ENCODE data around the gene CTXND1. TPM values are rescaled to one million over a fixed set of nuclear protein-coding genes. Genes with fewer than 3 reads are reported as not detected.
A peak's percentile ranks its signal among the peaks of the same experiment; 100 is the strongest.

CTXND1 gene
- total RNA-seq, 3 donors from 2014 or later: 0.03 TPM; not detected in 2

DNA sequence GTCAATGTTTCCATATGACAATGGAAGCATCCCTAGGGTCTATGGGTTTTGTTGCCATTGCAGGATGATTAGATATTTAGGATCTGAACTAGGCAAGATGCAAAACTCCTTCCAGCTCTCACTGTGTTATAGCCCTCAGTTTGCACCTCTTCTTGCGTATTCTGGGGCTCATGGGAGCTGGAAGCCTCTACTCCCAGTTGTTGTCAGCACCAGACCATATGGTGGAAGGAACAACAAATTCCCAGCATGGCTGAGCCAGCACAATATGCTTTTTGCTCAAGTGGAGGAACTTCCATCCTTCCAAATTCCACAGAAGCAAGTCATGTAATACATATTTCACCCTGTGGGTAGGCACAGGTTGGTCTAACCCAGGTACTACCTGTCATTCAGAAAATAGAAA, 18.5 kb upstream of the CTXND1 start:
- DNase-seq: no peak
- H3K36me3 Mint-ChIP-seq (ENCODE audit: insufficient read depth): no peaks in the 10 kb centered on the region
- peaks cover 16% of the 10 kb centered on the region for H3K27me3 Mint-ChIP-seq (ENCODE audit: low read depth)
- no peaks in the 10 kb centered on the region for H3K9me3 Mint-ChIP-seq
- H3K4me3 Mint-ChIP-seq: no peak overlapping the region
- no peak for ATAC-seq
- H3K4me1 Mint-ChIP-seq (ENCODE audit: low read depth): no peaks in the 10 kb centered on the region

DNA sequence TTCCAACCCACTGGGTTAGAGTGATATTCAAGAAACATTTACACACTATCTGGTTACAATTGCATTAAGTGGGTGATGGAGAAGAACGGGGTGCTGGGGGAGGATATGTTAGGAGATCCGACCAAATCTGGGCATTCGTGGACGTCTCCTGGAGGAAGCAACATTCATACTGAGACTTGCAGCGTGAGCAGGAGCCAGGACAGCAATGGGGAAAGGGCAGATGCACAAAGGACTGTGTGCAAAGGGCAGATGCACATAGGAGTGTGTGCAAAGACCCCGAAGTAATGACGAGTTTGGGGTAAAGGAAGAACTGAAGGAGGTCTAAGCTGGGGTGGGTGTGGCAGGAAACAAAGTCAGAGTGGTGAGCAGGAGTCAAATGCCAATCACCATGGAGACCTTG, 16.1 kb upstream of the CTXND1 start:
- H3K36me3 Mint-ChIP-seq (ENCODE audit: insufficient read depth): no peaks in the 10 kb centered on the region
- H3K4me1 Mint-ChIP-seq (ENCODE audit: low read depth): no peaks in the 10 kb centered on the region
- DNase-seq (no peak), ATAC-seq (no peak)
- H3K9me3 Mint-ChIP-seq: no peaks in the 10 kb centered on the region
- peaks cover 16% of the 10 kb centered on the region for H3K27me3 Mint-ChIP-seq (ENCODE audit: low read depth)
- no peak overlapping the region for H3K4me3 Mint-ChIP-seq

DNA sequence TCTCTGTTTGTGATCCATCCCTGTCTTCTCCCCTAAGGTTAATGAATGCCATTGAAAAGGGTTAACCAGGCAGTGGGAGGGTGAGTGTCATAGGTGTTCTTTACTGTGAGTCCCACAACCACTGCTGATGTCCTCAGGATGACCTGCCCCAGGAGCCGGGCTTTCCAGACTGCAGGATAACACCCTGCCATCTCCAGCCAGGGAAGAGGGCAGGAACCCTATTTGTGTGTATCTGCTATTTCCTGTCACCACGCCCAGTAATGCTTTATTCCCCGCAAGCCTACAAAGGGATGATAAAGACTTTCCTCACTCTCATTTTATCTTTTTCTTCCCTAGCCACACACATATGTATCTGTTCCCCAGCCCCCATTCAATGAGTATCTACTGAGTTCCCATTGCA, 15.6 kb upstream of the CTXND1 start:
- Mint-ChIP-seq H3K36me3 (ENCODE audit: insufficient read depth) (no peaks in the 10 kb centered on the region), H3K27me3 (ENCODE audit: low read depth) (peaks cover 15% of the 10 kb centered on the region), H3K4me1 (ENCODE audit: low read depth) (no peaks in the 10 kb centered on the region), H3K9me3 (no peaks in the 10 kb centered on the region), H3K4me3 (no peak overlapping the region)
- DNase-seq (no peak), ATAC-seq (no peak)

DNA sequence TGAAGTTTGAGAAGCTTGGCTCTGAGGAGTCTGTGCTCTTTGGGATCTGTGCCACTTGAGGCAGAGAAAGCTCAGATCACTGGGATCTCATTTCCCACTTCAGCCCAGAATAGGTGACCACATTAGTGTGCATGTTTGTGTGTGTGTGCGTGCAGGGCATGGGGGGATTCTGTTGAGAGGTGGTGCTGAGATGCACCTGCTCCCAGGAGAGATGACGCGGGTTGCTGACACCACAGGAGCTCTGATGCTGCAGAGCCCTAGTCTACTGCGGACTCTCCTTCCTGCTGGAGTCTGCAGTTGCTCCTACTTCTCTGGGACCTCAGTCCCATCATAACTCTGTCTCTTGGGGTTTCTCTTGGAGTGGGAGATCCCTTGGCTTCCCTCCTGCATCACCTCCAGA, 14.7 kb upstream of the CTXND1 start:
- H3K36me3 Mint-ChIP-seq (ENCODE audit: insufficient read depth): no peaks in the 10 kb centered on the region
- DNase-seq: no peak
- no peak for ATAC-seq
- H3K4me1 Mint-ChIP-seq (ENCODE audit: low read depth): no peaks in the 10 kb centered on the region
- H3K9me3 Mint-ChIP-seq: no peaks in the 10 kb centered on the region
- H3K27me3 Mint-ChIP-seq (ENCODE audit: low read depth): peaks cover 17% of the 10 kb centered on the region
- no peak overlapping the region for H3K4me3 Mint-ChIP-seq

DNA sequence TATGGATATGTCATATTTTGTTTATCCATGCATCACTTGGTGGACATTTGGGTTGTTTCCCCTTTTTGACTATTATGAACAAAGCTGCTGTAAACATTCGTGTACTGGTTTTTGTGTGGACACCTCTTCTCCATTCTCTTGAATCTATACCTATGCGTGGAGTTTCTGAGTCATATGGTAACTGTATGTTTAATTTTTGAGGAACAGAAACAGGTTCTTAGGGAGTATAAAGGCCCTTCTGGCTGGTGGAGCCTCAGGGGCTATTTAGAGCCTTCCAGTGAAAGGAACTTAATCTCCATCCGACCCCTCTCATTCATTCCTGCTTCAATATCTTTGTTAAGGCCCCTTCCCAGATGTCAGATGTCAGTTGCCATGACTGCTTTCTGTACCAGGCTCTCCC, 14.1 kb upstream of the CTXND1 start:
- Mint-ChIP-seq H3K9me3 (no peaks in the 10 kb centered on the region), H3K27me3 (ENCODE audit: low read depth) (peaks cover 12% of the 10 kb centered on the region), H3K4me1 (ENCODE audit: low read depth) (no peaks in the 10 kb centered on the region), H3K4me3 (no peak overlapping the region), H3K36me3 (ENCODE audit: insufficient read depth) (no peaks in the 10 kb centered on the region)
- ATAC-seq (no peak), DNase-seq (no peak)

DNA sequence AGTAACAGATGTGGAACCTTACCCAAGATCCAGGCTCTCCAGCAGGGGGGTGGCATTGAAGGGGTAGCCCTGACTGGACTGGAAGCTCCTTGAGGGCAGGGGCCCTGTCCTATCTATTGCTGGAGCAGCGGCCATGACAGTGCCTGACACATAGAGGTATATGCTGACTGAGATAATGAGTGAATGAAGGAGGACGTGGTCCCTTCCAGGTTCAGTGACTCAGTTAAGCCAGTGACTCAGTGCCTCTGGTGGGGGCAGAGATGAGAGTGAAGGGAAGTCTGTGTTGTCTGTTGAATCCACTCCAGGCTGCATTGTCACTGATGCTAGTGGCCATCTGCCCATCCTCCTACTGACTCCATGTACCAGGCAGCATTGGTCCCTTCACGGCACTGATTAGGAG, 13.0 kb upstream of the CTXND1 start:
- H3K4me1 Mint-ChIP-seq (ENCODE audit: low read depth): no peaks in the 10 kb centered on the region
- peak; percentile 74 to 82 for ATAC-seq
- peaks cover 17% of the 10 kb centered on the region for H3K27me3 Mint-ChIP-seq (ENCODE audit: low read depth)
- H3K4me3 Mint-ChIP-seq: no peak overlapping the region
- H3K36me3 Mint-ChIP-seq (ENCODE audit: insufficient read depth): no peaks in the 10 kb centered on the region
- no peaks in the 10 kb centered on the region for H3K9me3 Mint-ChIP-seq
- DNase-seq: no peak

DNA sequence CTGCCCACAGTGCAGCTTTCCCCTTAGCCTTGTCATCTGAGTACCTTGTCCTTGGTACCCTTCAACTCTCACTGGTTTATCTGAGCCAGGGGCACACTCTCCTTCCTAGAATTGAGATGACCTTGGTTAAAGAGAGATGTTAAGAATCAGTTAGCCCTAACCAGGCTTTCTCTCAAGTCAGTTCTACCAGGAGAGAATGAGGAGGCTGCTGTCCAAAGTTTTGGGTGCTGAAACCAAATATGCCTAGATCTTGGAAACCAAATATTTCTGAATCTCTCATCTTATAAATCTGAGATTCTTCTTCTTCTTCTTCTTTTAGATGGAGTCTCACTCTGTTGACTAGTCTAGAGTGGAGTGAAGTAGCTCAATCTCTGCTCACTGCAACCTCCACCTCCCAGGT, 12.0 kb upstream of the CTXND1 start:
- Mint-ChIP-seq H3K27me3 (ENCODE audit: low read depth) (peaks cover 23% of the 10 kb centered on the region), H3K9me3 (no peaks in the 10 kb centered on the region), H3K4me3 (no peak overlapping the region), H3K36me3 (ENCODE audit: insufficient read depth) (no peaks in the 10 kb centered on the region), H3K4me1 (ENCODE audit: low read depth) (no peaks in the 10 kb centered on the region)
- DNase-seq (no peak), ATAC-seq (no peak)

DNA sequence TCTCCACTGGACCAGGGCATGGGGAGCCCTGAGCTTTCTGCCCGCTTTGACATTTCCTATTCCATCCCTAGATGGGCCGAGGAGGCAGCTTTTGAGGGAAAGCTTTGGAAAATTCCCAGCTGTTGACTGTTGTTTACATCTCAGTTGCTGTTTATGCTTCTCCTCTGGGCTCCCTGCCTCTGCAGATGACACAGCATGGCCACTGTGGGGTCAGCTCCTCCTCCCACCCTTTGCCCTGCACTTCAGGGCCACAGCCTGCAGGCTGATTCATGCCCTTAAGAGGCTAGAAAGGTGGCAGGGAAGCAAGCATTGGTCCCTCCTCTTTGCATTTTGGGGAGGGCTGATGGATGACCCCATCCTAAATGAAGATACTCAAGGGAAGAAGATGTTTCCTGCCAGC, 8.5 kb upstream of the CTXND1 start:
- H3K36me3 Mint-ChIP-seq (ENCODE audit: insufficient read depth): no peaks in the 10 kb centered on the region
- DNase-seq: no peak
- no peaks in the 10 kb centered on the region for H3K9me3 Mint-ChIP-seq
- no peaks in the 10 kb centered on the region for H3K4me1 Mint-ChIP-seq (ENCODE audit: low read depth)
- peaks cover 31% of the 10 kb centered on the region for H3K27me3 Mint-ChIP-seq (ENCODE audit: low read depth)
- no peak for ATAC-seq
- H3K4me3 Mint-ChIP-seq: no peak overlapping the region

DNA sequence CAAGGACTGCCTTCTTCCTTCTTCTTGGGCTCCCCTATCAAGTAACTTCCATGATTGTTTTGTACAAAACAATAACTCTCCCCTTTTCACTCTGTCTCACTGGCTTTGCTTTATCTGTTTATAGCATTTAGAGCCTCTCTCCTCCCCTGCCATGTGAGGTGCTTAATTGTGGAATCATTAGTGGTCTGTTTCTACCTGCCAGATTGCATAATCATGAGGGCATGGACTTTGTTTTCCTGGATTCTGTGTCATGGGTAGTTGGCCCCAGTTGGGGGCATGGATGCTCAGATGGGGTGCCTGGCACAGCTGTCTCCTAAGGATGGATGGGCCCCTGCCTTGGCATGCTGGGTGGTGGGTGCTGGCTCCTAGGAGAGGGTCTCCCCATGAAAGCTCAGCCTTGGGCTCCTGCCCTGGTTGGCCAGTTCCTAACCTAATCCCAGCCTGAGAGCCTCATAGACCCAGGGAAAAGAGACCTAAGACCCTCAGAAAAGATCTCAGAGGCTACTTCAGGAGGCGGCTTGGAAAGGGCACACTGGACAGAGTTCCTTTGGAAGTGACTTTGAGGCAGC, 8.0 kb upstream of the CTXND1 start:
- Mint-ChIP-seq H3K27me3 (ENCODE audit: low read depth) (peaks cover 36% of the 10 kb centered on the region), H3K4me1 (ENCODE audit: low read depth) (no peaks in the 10 kb centered on the region), H3K36me3 (ENCODE audit: insufficient read depth) (no peaks in the 10 kb centered on the region), H3K4me3 (no peak overlapping the region), H3K9me3 (no peaks in the 10 kb centered on the region)
- ATAC-seq (no peak), DNase-seq (no peak)

DNA sequence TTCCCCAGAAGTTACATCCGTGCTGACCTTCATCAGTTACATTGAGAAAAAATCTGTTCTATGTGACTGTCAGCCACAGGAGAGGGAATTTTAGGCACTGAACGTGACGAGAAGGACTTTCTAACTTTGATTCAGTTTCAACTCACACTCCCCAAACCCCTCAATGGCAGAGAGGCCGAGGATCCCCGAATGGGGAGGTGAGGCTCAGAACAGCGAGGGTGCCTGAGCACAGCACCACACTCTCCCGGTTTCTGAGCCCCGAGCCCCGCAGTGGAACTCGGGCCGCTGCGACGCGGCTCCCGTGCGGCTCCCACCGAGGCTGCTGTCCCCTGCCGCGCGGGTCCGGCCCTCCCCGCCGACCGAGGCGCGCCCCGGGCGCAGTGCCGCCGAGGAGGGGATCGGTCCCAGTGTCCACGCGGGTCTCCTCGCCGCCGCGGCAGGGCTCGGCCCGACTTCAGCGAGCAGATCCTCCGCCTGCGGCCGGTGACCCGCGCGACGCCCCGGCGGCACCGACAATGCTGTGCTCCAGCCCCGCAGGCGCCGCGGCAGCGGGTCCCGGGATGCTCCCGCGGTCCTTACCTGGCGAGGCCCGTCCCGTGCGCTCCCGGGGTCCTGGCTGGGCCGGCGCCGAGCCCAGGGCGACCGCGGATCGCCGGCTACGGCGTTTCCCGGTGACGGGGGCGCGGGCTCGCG, 439 bp downstream of the CTXND1 start:
- H3K36me3 Mint-ChIP-seq (ENCODE audit: insufficient read depth): no peaks in the 10 kb centered on the region
- H3K27me3 Mint-ChIP-seq (ENCODE audit: low read depth): peaks cover 55% of the 10 kb centered on the region
- peak overlapping the region; percentile 37 for H3K4me3 Mint-ChIP-seq
- H3K4me1 Mint-ChIP-seq (ENCODE audit: low read depth): peaks cover 8% of the 10 kb centered on the region
- H3K9me3 Mint-ChIP-seq: no peaks in the 10 kb centered on the region
- DNase-seq (no peak), ATAC-seq (peak; percentile 55 to 61)

DNA sequence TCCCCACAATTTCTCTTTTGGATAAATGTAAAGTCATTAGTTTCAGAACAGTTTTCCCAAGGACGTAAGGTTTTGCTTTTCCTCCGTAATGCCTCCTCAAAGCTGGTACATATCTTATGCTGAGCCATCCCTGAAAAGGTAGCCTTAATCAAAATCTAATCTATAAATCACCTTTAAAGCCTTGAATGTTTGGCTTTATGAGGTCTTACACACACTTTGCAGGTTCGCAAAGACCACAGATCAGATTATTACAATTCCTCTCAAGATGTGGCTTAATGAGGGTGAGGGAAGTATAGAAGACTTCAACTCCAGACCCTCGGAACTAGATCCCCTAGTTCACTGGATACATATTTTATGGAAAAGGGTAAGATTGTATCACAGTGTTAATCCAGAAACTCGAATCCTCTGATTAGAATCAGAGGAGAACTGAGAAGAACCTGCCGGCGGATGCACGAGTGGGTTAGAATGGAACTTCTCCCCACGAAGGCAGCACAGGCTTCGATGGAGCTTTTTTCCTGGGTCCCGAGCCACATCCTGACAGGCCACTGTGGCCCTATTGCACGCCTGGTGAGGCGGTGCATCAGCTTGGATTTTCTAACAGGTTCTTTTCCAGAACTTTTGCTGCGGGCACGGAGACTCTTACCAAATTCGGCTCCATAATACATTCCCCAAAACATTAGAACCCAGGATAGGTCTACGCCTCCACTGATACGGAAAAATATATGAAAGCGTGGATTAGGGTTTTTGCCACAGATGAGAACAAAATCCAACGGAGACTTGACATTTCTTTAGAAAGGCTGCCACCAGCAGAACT, 1.2 kb downstream of the CTXND1 start:
- Mint-ChIP-seq H3K9me3 (no peaks in the 10 kb centered on the region), H3K4me1 (ENCODE audit: low read depth) (peaks cover 8% of the 10 kb centered on the region), H3K27me3 (ENCODE audit: low read depth) (peaks cover 55% of the 10 kb centered on the region), H3K4me3 (peak overlapping the region; percentile 37), H3K36me3 (ENCODE audit: insufficient read depth) (no peaks in the 10 kb centered on the region)
- DNase-seq (no peak), ATAC-seq (no peak)

DNA sequence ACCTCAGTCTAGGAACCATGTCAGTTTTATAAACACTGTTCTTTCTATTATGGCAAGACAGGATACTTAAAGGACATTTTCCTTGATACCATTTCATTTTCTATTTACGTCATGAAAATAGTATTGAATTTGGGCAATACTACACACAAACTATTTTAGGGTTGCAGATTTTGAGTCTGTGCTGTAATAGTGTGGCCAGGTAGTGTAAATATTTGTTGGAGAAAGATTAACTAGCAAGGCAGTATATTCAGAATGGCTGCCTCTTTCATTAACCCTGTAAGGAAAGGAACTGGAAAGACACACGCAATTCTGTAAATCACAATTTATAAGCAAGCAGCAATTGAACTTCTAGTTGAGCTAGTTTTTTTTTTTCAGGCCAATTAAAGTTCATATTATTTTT, 2.0 kb downstream of the CTXND1 start:
- no peaks in the 10 kb centered on the region for H3K36me3 Mint-ChIP-seq (ENCODE audit: insufficient read depth)
- ATAC-seq (no peak), DNase-seq (no peak)
- H3K9me3 Mint-ChIP-seq: no peaks in the 10 kb centered on the region
- H3K4me3 Mint-ChIP-seq: no peak overlapping the region
- H3K4me1 Mint-ChIP-seq (ENCODE audit: low read depth): peaks cover 8% of the 10 kb centered on the region
- peaks cover 51% of the 10 kb centered on the region for H3K27me3 Mint-ChIP-seq (ENCODE audit: low read depth)

DNA sequence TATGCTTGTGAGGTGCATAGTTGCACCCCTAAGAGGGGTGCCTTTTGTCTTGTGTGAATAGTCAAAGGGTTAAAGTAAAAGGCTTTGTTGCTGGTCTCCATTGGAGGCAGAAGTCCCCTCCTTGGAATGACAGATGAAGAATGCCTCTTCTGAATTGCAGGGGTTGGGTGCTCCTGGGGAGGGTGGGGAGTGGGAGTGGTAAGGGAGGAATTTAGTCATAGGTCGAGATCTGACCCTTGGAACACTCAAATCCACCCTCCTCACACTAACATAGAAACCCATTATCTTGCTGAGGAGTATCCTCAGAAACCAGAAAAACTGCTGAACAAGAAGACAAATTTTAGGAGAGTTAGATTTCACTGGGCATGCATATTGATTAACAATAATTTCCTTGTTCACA, 4.7 kb downstream of the CTXND1 start:
- H3K4me1 Mint-ChIP-seq (ENCODE audit: low read depth): peaks cover 8% of the 10 kb centered on the region
- peaks cover 48% of the 10 kb centered on the region for H3K27me3 Mint-ChIP-seq (ENCODE audit: low read depth)

DNA sequence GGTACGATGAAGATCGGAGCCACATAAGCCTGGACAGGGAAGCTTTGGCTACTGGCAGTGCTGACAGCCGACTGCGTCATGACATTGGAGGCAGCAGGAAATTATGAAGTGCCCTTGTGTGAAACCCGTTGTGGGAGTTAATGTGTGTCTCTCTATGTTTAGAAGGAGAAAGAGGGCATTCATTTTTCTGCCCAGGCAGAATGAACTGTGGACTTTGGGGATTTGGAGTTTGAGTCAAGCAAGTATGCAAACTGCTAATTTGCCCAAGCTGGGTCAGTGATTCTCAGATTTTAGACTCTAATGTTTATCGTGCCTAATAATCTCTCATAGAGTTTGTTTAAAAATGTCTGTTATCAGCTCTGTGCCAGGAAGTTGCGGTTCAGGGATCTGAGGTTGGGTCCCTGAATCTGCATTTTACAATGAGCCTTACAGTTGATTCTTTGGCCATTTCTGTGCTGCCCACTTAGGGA, 5.6 kb downstream of the CTXND1 start:
- no peaks in the 10 kb centered on the region for H3K36me3 Mint-ChIP-seq (ENCODE audit: insufficient read depth)
- ATAC-seq (no peak), DNase-seq (no peak)
- H3K27me3 Mint-ChIP-seq (ENCODE audit: low read depth): peaks cover 51% of the 10 kb centered on the region
- H3K4me3 Mint-ChIP-seq: no peak overlapping the region
- no peaks in the 10 kb centered on the region for H3K9me3 Mint-ChIP-seq
- H3K4me1 Mint-ChIP-seq (ENCODE audit: low read depth): peaks cover 6% of the 10 kb centered on the region

More for the DNA sequence above, 4.7 kb downstream of the CTXND1 start:
- no peaks in the 10 kb centered on the region for H3K9me3 Mint-ChIP-seq
- H3K36me3 Mint-ChIP-seq (ENCODE audit: insufficient read depth): no peaks in the 10 kb centered on the region
- ATAC-seq (no peak), DNase-seq (no peak)
- H3K4me3 Mint-ChIP-seq: no peak overlapping the region

DNA sequence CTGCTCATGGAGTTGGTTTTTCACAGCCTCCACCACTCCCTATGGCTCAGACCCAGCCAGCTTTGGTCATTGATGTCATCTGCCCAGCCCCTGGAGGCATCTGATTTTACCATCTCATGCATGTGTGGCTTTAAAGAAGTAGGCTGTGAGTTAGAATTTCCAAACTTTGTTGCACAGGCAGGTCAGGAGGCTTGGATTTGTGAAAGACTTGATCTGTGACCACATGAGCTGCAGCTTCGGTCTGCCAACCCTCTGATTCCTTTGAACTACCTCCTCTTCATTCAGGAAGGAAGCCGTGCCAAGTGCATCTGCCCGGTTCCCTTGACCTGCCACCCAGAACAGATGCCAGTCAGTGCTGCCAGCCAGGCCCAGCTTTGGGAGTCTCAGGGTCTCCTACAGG, 9.2 kb downstream of the CTXND1 start:
- ATAC-seq (no peak), DNase-seq (no peak)
- H3K4me1 Mint-ChIP-seq (ENCODE audit: low read depth): no peaks in the 10 kb centered on the region
- H3K27me3 Mint-ChIP-seq (ENCODE audit: low read depth): peaks cover 54% of the 10 kb centered on the region
- no peaks in the 10 kb centered on the region for H3K36me3 Mint-ChIP-seq (ENCODE audit: insufficient read depth)
- no peaks in the 10 kb centered on the region for H3K9me3 Mint-ChIP-seq
- H3K4me3 Mint-ChIP-seq: no peak overlapping the region
